DOHH2 (cell line): ENCODE measurements around the gene CASP2.

ENCODE experiments used
- H3F3A ChIP-seq: fragments of 200-600 bp; sonication (generic), shearing (Covaris generic); 2 replicates; pipeline ENCODE4 v1.6.0; 2016; ENCODE audit warnings: antibody characterized with exemption, mild to moderate bottlenecking; ENCODE audit not compliant: control insufficient read depth, insufficient read depth
- H3K27ac ChIP-seq: fragments of 200-600 bp; sonication (generic); 2 replicates; pipeline ENCODE4 v1.5.1; 2014; ENCODE audit warnings: low read depth, mild to moderate bottlenecking, low read length, moderate library complexity
- H3K27me3 ChIP-seq: fragments of 200-600 bp; sonication (generic); 2 replicates; pipeline ENCODE4 v1.6.1; 2014; ENCODE audit warnings: mild to moderate bottlenecking, low read length, mixed read lengths; ENCODE audit not compliant: control insufficient read depth
- H3K36me3 ChIP-seq: fragments of 200-600 bp; sonication (generic); 2 replicates; pipeline ENCODE4 v1.6.1; 2014; ENCODE audit warnings: mild to moderate bottlenecking, low read length, moderate library complexity, mixed read lengths; ENCODE audit not compliant: control insufficient read depth
- H3K4me1 ChIP-seq: fragments of 200-600 bp; sonication (generic); 2 replicates; pipeline ENCODE4 v1.6.1; 2014; ENCODE audit warnings: mild to moderate bottlenecking, low read length, mixed read lengths; ENCODE audit not compliant: control insufficient read depth
- H3K4me2 ChIP-seq: fragments of 200-600 bp; sonication (generic); 2 replicates; pipeline ENCODE4 v1.6.0; 2014; ENCODE audit warnings: mild to moderate bottlenecking, low read length, moderate library complexity
- H3K4me3 ChIP-seq: fragments of 200-600 bp; sonication (generic); 2 replicates; pipeline ENCODE4 v1.5.1; 2014; ENCODE audit warnings: mild to moderate bottlenecking, low read length, mixed read lengths
- H3K79me2 ChIP-seq: fragments of 200-600 bp; sonication (generic); 2 replicates; pipeline ENCODE4 v1.6.1; 2014; ENCODE audit warnings: mild to moderate bottlenecking, low read length, mixed read lengths; ENCODE audit not compliant: control insufficient read depth
- H3K9me2 ChIP-seq: fragments of 200-600 bp; sonication (generic); replicated peaks from 2 replicates; pipeline ENCODE4 v1.6.1; 2014; ENCODE audit warnings: mild to moderate bottlenecking, low read length, mixed read lengths; ENCODE audit not compliant: control insufficient read depth
- H3K9me3 ChIP-seq: fragments of 200-600 bp; sonication (generic); 2 replicates; pipeline ENCODE4 v1.6.1; 2014; ENCODE audit warnings: antibody characterized with exemption, low read length, mixed read lengths; ENCODE audit not compliant: control insufficient read depth, insufficient read depth
- H4K20me1 ChIP-seq: fragments of 200-600 bp; sonication (generic); 2 replicates; pipeline ENCODE4 v1.6.0; 2014; ENCODE audit warnings: low read depth, mild to moderate bottlenecking, antibody characterized with exemption, low read length, moderate library complexity; ENCODE audit not compliant: control insufficient read depth, insufficient read depth
- CTCF ChIP-seq: fragments of 200-600 bp; sonication (generic); IDR thresholded peaks from one replicate; pipeline ENCODE4 v1.5.1; 2014; ENCODE audit warnings: antibody characterized with exemption, mild to moderate bottlenecking, low read depth, low read length; ENCODE audit not compliant: poor library complexity, severe bottlenecking
- EZH2phosphoT487 ChIP-seq: fragments of 200-600 bp; sonication (generic); IDR thresholded peaks from 2 replicates; pipeline ENCODE4 v1.6.1; 2017; ENCODE audit warnings: borderline replicate concordance, mild to moderate bottlenecking, antibody characterized with exemption, low read length, moderate library complexity, mixed read lengths

CASP2 gene

GRCh38 chr7:143269251-143269650 is 18.9 kb upstream of the CASP2 start:
- Histone ChIP-seq H3K36me3 (peaks cover 53% of the 10 kb centered on the region), H4K20me1 (no peaks in the 10 kb centered on the region), H3K4me2 (no peak overlapping the region), H3K4me1 (peaks cover 14% of the 10 kb centered on the region), H3K27me3 (no peaks in the 10 kb centered on the region), H3K27ac (no peak overlapping the region), H3K4me3 (no peak overlapping the region), H3K9me3 (no peaks in the 10 kb centered on the region), H3K9me2 (no peaks in the 10 kb centered on the region), H3K79me2 (peaks cover 10% of the 10 kb centered on the region), H3F3A (no peaks in the 10 kb centered on the region)
- TF ChIP-seq CTCF, result no peak
- TF ChIP-seq EZH2phosphoT487, result no peak

GRCh38 chr7:143271240-143271639 is 16.9 kb upstream of the CASP2 start:
- H3K4me2 ChIP-seq, result no peak overlapping the region
- no peaks in the 10 kb centered on the region for H3K9me2 ChIP-seq
- H3K9me3 ChIP-seq, result no peaks in the 10 kb centered on the region
- H3K79me2 ChIP-seq, result no peaks in the 10 kb centered on the region
- no peaks in the 10 kb centered on the region for H3F3A ChIP-seq
- no peak overlapping the region for H3K4me3 ChIP-seq
- H3K27ac ChIP-seq, result no peak overlapping the region
- H3K4me1 ChIP-seq, result no peaks in the 10 kb centered on the region
- H3K36me3 ChIP-seq, result peaks cover 35% of the 10 kb centered on the region
- no peaks in the 10 kb centered on the region for H3K27me3 ChIP-seq
- no peaks in the 10 kb centered on the region for H4K20me1 ChIP-seq
- TF ChIP-seq EZH2phosphoT487, result no peak
- TF ChIP-seq CTCF, result no peak

- Histone ChIP-seq H3K4me2 (no peak overlapping the region), H3K27me3 (no peaks in the 10 kb centered on the region), H3K27ac (no peak overlapping the region), H4K20me1 (no peaks in the 10 kb centered on the region), H3K9me2 (no peaks in the 10 kb centered on the region), H3K4me3 (no peak overlapping the region), H3K79me2 (no peaks in the 10 kb centered on the region), H3K9me3 (no peaks in the 10 kb centered on the region), H3K4me1 (no peaks in the 10 kb centered on the region), H3K36me3 (peaks cover 22% of the 10 kb centered on the region), H3F3A (no peaks in the 10 kb centered on the region)
- no peak for TF ChIP-seq EZH2phosphoT487
- TF ChIP-seq CTCF, result no peak
Measured at GRCh38 chr7:143272871-143273270, 15.3 kb upstream of the CASP2 start.
